HG03342 (cell line): ENCODE data around the gene EEF1G.

ENCODE experiments used
- ATAC-seq: cut with Tn5 transposase; IDR thresholded peaks from one replicate; pipeline ENCODE4 v1.9.1; 2021; ENCODE audit warnings: mild to moderate bottlenecking, moderate library complexity; ENCODE audit not compliant: unreplicated experiment

The EEF1G gene

GRCh38 chr11:62542111-62542745, 31.5 kb downstream of the EEF1G start:
- ATAC-seq: no peak

GRCh38 chr11:62540804-62541701, 32.6 kb downstream of the EEF1G start:
- ATAC-seq: no peak

- no peak for ATAC-seq
Measured at GRCh38 chr11:62539238-62539925, 34.3 kb downstream of the EEF1G start.

- ATAC-seq: no peak
Measured at GRCh38 chr11:62538470-62539237, 35.0 kb downstream of the EEF1G start.

DNA sequence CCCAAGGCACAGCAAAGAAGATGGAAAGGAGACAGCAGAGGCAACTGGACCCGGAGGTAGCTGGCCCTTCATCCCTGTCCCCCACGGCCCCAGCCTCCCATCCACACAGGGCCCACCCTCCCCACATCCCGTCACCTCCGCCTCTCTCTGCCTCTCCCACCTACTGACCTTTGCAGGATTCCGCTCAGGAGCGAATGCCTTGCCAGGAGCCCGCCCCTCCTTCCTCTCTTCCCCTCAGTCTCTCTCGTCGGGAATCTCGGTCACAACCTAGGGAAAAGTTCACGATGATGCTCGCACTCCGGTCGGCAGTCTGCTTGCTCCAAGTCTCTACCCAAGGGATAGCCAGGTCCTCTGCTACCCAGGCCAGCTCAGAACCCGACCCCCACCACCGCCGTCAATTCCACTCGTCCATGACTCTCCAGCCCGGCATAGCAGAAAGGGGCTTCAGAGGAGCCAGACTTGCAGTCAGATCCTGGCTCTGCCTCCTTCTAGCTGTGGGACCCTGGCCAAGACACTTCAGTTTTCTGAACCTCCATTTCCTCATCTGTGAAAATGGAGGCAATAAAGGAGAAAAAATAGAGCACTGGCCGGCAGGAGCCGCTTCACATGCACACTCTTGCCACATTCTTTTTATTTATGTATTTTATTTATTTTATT, 37.3 kb downstream of the EEF1G start:
- ATAC-seq: no peak

DNA sequence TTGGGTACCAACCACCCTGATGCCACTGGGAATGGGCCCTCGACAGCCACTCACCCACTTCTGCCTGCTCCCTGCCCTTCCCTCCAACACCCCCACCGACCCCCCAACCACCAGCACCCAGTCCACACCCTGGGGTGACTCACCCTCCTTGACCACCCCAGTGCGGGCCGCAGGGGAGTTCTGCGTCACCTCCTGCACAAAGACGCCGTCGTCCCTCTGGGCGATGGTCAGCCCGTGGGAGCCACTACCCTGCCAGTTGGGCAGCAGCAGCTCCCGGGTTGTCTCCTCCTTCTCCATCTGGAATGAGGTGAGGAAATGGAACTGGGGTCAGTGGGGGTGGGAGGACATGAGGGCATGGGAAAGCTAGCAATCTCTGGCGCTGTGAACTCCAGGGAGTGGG, 37.9 kb downstream of the EEF1G start:
- no peak for ATAC-seq

- ATAC-seq: no peak
Measured at GRCh38 chr11:62534779-62535545, 38.7 kb downstream of the EEF1G start.

GRCh38 chr11:62532096-62532495, 41.6 kb downstream of the EEF1G start:
- no peak for ATAC-seq

DNA sequence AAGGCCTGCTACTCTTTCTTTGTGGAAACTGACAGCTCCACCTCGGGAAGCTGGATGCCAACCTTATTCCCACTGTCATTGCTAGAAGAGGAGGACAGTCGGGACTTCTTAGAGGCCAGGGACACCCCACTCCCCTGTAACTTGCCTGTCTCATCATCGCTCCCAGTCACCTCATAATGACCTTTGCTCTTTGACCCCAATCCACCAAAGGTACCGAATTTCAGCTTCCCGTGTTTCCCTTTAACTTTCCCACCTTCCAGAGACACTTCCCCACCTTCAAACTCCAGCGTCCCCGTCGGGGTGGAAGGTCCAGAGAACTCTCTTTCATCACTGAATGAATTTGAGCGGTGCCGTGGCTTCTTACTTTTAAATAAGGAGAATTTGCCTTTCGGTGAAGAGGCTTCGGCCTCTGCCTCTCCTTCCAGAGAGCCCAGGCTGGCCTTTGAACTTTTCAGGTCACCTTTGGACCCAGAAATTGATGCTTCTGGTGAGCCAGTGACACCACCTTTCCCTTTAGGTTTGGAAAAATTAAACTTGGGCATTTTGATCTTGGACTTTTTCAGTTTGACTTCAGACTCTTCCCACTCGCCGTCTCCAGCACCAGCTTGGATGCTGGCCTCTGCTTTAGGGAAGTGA, 56.8 kb downstream of the EEF1G start:
- ATAC-seq: no peak

DNA sequence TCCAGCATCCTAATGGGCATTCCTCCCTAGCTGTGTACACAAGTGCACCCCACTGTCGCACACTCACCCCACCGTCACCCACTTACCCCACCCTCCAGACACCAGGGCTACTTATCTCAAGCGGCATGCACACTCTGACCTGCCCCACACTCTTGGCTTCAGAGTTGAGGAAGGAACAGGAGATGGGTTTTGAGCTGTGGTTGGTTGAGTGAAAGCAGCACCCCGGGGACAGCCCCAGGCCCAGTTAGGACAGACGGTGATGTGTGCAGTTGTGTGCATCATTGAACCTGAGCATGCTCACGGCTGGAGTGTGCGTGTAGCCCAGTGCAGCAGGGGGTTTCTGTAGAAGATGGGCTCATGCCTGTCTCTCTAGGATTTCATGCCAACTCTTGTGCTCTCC, 59.5 kb downstream of the EEF1G start:
- no peak for ATAC-seq

GRCh38 chr11:62513626-62514025, 60.1 kb downstream of the EEF1G start:
- ATAC-seq: no peak

DNA sequence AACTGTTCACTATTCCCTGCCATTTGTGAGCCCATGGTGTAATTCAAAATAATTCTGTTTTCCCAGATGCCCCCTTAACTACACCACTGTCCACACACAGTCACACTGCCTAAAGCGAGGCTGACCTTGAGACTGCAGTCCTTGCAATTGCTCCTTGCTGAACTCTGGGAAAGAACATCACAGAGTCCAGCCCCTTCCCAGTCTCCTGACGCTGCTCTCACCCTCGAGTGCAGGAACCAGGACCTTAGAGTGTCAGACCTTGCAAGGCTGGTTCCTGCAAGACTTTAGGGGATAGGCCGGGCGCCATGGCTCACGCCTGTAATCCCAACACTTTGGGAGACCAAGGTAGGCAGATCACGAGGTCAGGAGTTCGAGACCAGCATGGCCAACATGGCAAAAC, 60.7 kb downstream of the EEF1G start:
- no peak for ATAC-seq
